Amygdala (tissue), 56 donors: ENCODE measurements around the gene CD37.
"Not testable (repeated sequence)": the region's sequence is repeated elsewhere in the genome, so short reads cannot be mapped to it uniquely, and the experiment has no call there.

Experiments
- DNase-seq, 56 donors: peaks; one replicate each; lab custom pipeline; 2025; lab: John Stamatoyannopoulos, UW

Gene CD37

DNA sequence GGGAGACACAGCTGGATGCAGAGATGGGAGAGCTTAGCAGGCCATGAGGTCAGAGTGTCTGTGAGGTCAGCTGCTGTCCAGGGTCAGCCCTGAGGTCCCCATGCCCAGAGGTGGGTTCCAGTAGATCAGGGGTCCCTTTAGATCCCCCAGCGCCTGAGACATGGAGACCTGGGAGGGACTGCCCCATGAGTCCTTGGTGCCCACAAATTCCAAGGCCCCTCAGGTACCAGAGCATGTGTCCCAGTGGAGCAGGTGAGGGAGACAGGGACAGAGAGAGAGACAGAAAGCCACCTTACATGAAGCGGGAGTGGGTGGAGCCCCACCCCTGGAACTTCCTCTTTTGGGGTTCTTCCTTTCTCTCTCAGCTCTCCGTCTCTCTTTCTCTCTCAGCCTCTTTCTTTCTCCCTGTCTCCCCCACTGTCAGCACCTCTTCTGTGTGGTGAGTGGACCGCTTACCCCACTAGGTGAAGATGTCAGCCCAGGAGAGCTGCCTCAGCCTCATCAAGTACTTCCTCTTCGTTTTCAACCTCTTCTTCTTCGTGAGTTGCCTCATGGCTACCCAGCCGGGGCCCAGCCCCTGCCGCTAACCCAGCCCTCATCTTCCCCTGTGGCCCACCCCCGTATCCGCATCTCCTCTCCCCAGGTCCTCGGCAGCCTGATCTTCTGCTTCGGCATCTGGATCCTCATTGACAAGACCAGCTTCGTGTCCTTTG, at the start of gene CD37:
TSS of gene CD37 (plus strand) at position 336 of the 713 bp plus-strand sequence. CDS start at position 471, 135 bp downstream.
- DNase-seq: no peak

GRCh38 chr19:49287141-49287770, 48.0 kb upstream of the CD37 start:
- no peak for DNase-seq

- DNase-seq: not testable (repeated sequence)
Measured at GRCh38 chr19:49288205-49288604, 47.0 kb upstream of the CD37 start.

GRCh38 chr19:49289286-49289685, 45.9 kb upstream of the CD37 start:
- not testable (repeated sequence) for DNase-seq

DNA sequence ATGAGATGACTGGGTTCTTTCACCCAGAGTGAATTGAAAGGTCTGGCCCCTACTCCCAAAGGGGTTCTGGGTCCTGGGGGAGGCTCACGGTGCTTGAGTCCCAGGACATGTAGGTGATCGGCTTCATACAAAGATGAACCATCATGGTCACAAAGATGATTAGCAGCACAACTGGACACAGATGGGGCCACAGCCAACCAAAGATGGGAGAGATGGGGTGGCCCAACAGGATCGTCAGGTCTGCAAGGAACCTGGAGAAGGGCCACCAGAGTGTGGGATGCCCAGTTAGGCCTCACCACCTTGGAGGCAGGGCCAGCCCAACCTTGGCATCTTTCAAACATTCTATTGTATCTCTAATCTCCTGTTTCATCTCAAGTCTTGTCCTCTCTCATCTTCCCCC, 44.7 kb upstream of the CD37 start:
- no peak for DNase-seq

DNA sequence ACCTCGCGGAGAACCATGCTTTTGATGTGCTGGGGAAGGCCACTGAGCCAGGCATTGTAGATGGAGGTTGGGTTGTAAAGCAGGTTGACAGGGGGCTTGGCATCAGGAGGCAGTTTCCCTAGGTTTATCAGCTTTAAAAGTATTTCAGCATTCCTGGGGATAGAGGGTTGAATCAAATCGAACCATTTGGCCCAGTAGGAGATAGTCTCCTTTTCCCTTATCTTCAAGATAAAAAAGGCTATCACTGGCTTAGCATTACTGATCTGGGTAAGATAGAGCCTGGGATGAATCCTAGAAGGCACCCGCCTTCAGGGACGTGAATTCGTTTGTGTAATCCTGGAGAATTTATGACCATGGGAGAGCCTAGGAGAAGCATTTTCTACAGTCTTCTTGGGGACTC, 40.8 kb upstream of the CD37 start:
- DNase-seq: no peak

- no peak for DNase-seq
Measured at GRCh38 chr19:49295208-49295880, 39.9 kb upstream of the CD37 start.

DNA sequence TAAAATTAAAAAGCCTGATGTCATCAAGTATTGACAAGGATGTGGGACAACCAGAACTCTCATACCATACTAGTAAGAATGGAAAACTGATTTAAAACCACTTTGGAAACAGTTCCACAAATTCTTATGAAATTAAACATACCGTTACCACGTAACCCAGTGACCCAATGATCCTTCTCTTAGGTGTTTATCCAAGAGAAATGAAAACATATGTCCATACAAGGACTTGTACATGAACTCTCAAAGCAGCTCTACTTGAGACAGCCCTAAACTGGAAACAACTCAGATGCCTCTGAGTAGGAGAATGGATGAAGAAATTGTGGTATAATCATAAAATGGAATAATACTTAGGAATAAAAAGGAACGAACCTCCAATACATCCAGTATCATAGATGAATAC, 37.8 kb upstream of the CD37 start:
- DNase-seq: no peak

GRCh38 chr19:49298653-49299052, 36.6 kb upstream of the CD37 start:
- not testable (repeated sequence) for DNase-seq

GRCh38 chr19:49301165-49301865, 33.9 kb upstream of the CD37 start:
- peak in 46 of 56 donors; percentile 1 to 79 (median 19) for DNase-seq

DNA sequence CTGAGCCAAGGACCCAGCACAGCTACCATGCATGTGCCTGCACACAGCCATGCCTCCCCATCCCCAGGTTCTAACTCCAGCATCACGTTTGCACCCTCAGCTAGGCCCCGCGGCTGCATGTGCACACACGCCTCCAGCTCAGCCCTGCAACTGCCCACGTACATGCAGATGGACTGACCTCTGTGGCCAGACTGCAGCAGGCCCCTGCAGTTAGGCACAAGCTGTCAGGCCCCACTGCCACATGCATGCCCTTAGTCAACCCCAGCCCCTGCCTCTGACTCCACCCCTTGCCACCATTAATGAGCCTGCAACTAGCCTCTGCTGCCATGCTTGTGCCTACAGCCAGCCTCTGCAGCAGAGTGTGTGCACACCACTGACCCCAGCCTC, 33.3 kb upstream of the CD37 start:
- DNase-seq: no peak

- DNase-seq: not testable (repeated sequence)
Measured at GRCh38 chr19:49306734-49307133, 28.5 kb upstream of the CD37 start.

GRCh38 chr19:49309087-49309486, 26.1 kb upstream of the CD37 start:
- no peak for DNase-seq

- DNase-seq: no peak
Measured at GRCh38 chr19:49315111-49315510, 20.1 kb upstream of the CD37 start.

DNA sequence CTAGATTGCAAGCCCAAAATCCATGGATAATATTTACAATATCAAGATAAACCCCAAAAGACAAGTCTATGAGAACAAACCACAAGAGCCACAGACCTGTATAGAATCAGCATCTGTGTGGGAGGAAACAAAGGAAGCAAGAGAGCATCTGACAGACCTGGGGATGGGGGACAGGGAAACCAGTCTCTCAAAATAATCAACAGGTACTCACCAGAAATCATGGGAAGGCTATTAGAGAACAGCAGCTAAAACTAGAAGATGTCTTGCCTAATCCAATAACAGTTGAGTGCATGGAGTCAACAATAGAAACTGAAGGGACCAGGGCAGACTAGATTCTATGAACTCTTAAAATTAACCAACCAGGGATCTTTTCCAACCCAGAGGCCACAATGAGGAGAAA, 18.9 kb upstream of the CD37 start:
- no peak for DNase-seq

- DNase-seq: no peak
Measured at GRCh38 chr19:49318296-49318695, 16.9 kb upstream of the CD37 start.

DNA sequence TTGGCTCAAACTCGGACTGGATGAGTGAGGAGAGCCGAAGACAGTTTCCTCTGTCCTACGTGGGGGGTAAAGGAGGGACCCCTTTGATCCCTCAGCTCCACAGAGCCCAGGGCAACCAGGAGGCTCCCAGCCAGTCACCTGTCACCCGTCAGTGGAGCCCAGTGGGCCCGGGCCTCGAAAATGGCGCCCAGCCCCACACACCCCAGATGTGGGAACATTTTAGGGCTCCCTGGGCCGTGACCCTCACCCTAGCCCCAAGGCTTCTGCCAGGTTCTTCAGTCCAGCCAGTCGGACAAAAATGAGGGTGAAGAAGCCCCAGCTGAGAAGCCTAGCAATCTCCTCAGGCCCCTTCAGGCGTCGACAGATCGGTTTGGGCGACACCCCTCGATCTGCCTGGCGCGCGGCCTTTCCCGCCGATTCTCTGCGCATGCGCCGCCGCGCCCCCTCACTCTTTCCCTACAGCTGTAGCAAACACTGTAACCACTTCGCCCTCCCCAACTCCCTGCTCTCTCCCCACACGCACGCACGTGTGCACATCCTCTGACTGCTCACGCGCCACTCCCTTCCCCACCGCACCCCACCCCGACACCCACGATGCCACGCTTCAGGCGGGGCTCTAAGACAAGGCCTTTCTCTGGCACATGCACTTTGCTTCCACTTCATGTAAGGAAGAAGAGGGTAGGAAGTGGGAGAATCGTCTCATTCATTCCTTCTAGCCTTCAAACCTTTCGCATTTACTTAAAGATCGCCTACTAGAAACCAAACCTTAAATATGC, 10.2 kb upstream of the CD37 start, which contains the start of gene SLC6A16:
TSS of gene SLC6A16 (minus strand) at position 391 of the 776 bp plus-strand sequence. CDS start 13,844 bp downstream, outside the sequence.
- no peak for DNase-seq

DNA sequence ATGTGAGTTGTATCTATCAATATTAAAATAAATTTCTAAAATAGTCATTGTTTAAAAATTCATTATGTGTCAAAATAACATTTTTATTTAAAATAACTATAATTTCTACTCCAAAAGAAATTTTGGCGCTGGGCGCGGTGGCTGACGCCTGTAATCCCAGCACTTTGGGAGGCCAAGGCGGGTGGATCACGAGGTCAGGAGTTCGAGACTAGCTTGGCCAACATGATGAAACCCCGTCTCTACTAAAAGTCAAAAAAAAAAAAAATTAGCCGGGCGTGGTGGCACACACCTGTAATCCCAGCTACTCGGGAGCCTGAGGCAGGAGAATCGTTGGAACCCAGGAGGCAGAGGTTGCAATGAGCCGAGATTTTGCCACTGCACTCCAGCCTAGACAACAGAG, 9.4 kb upstream of the CD37 start:
- not testable (repeated sequence) for DNase-seq

GRCh38 chr19:49326165-49326704, 9.0 kb upstream of the CD37 start:
- no peak for DNase-seq
